GM12878 (cell line): ENCODE measurements around the gene LYVE1. TPM values are rescaled to one million over a fixed set of nuclear protein-coding genes. Genes with fewer than 3 reads are reported as not detected.

Experiments
- ATAC-seq: fragments of 200-7000 bp; cut with Tn5 transposase; 3 replicates; pipeline ENCODE4 v1.9.1; 2020; ENCODE audit warnings: mild to moderate bottlenecking, moderate library complexity
- BruUV-seq: library from RNA; stranded (reverse); fragments of 400-500 nt; replicated peaks from 2 replicates; lab custom pipeline; 2021; lab: Mats Ljungman, UMichigan
- CTCF ChIA-PET: fragments of 300-600 bp; sonication (Branson Sonifier 250); formaldehyde crosslinking; extraction: SDS; loops from one replicate; lab custom pipeline; 2021; ENCODE audit warnings: inconsistent platforms; lab: Yijun Ruan, JAX
- POLR2A ChIA-PET: fragments of 350-600 bp; formaldehyde crosslinking; extraction: SDS; loops from one replicate; lab custom pipeline; 2021; ENCODE audit warnings: inconsistent platforms; lab: Charles Lee
- RAD21 ChIA-PET: fragments of 300-600 bp; sonication (Branson Sonifier 250); formaldehyde crosslinking; loops from one replicate; lab custom pipeline; 2023; ENCODE audit warnings: antibody characterized with exemption; ENCODE audit not compliant: unreplicated experiment; lab: Charles Lee
- SMC1A ChIA-PET: fragments of 300-600 bp; sonication (Branson Sonifier 250); formaldehyde crosslinking; loops from one replicate; lab custom pipeline; 2023; ENCODE audit not compliant: unreplicated experiment, uncharacterized antibody; lab: Charles Lee
- DNase-seq: peaks from one replicate; pipeline ENCODE4 v3.0.0-alpha.2; 2011; ENCODE audit warnings: low read depth, low spot score
- FAIRE-seq: peaks from 3 replicates; lab custom pipeline; 2011; peaks lifted over from hg19 to GRCh38; lab: Jason Lieb, UNC
- H2AFZ ChIP-seq: 2 replicates; pipeline ENCODE4 v1.6.0; 2011; ENCODE audit warnings: low read depth, low read length, control low read depth; ENCODE audit not compliant: control insufficient read depth
- H3K27ac ChIP-seq: 2 replicates; pipeline ENCODE4 v1.5.1; 2011; ENCODE audit warnings: control low read depth; ENCODE audit not compliant: control insufficient read depth, insufficient read depth
- H3K27me3 ChIP-seq, 2 experiments: replicated peaks in 1 of 2; 2 replicates each; pipeline versions ENCODE4 v1.6.0 to v1.6.1; 2011; ENCODE audit warnings: low read length in 1 of 2; ENCODE audit not compliant: control insufficient read depth in 2 of 2, insufficient read depth in 2 of 2
- H3K36me3 ChIP-seq, 2 experiments: 2 replicates each; pipeline ENCODE4 v1.5.1; 2011; ENCODE audit warnings: low read length in 1 of 2; ENCODE audit not compliant: control insufficient read depth in 2 of 2, insufficient read depth in 2 of 2
- H3K4me1 ChIP-seq: 2 replicates; pipeline ENCODE4 v1.6.1; 2011; ENCODE audit warnings: mild to moderate bottlenecking, low read length, moderate library complexity, mixed read lengths; ENCODE audit not compliant: control insufficient read depth, insufficient read depth
- H3K4me2 ChIP-seq: 2 replicates; pipeline ENCODE4 v1.6.0; 2011; ENCODE audit warnings: control low read depth; ENCODE audit not compliant: control insufficient read depth, insufficient read depth
- H3K4me3 ChIP-seq: fragments of 200-600 bp; sonication (generic); 2 replicates; pipeline ENCODE4 v1.5.1; 2016
- H3K79me2 ChIP-seq: 2 replicates; pipeline ENCODE4 v1.6.0; 2011; ENCODE audit warnings: low read length; ENCODE audit not compliant: control insufficient read depth, insufficient read depth
- H3K9ac ChIP-seq: 2 replicates; pipeline ENCODE4 v1.8.0; 2011; ENCODE audit warnings: low read length, control low read depth, mixed read lengths; ENCODE audit not compliant: control insufficient read depth, insufficient read depth
- H3K9me3 ChIP-seq: replicated peaks from 3 replicates; pipeline ENCODE4 v1.5.1; 2011; ENCODE audit warnings: mild to moderate bottlenecking, low read length; ENCODE audit not compliant: control insufficient read depth, insufficient read depth
- H4K20me1 ChIP-seq: 2 replicates; pipeline ENCODE4 v1.6.0; 2011; ENCODE audit not compliant: control insufficient read depth, insufficient read depth
- BCL3 ChIP-seq: IDR thresholded peaks from 2 replicates; pipeline ENCODE4 v1.6.1; 2011; ENCODE audit warnings: borderline replicate concordance, low read depth, mild to moderate bottlenecking, moderate library complexity, low read length; ENCODE audit not compliant: insufficient read depth, poor library complexity, severe bottlenecking
- FOS ChIP-seq: IDR thresholded peaks from 3 replicates; pipeline ENCODE4 v1.6.1; 2011; ENCODE audit warnings: borderline replicate concordance; ENCODE audit not compliant: insufficient read length; ENCODE audit errors: extremely low read depth
- KLF5 ChIP-seq: fragments of 450-650 bp; IDR thresholded peaks from 2 replicates; pipeline ENCODE4 v1.6.1; 2014; ENCODE audit warnings: mild to moderate bottlenecking; ENCODE audit not compliant: partially characterized antibody
- WGBS: methylation state at CpG from one replicate; pipeline ENCODE4 v1.1.6; 2016; ENCODE audit warnings: low lambda C conversion rate; ENCODE audit not compliant: insufficient replicate concordance, insufficient coverage; ENCODE audit errors: missing lambda C conversion rate; 5-methylcytosine and 5-hydroxymethylcytosine counted together
- in situ Hi-C: fragments of 300-500 bp; cut with MboI; formaldehyde crosslinking; loops from 9 replicates; pipeline ENCODE4 v1.14.3; 2018; ENCODE audit warnings: mixed read lengths
- intact Hi-C: fragments of 100-400 bp; cut with micrococcal nuclease; formaldehyde crosslinking; loops from one replicate; pipeline ENCODE4 v1.14.2; 2022; ENCODE audit not compliant: unreplicated experiment
- polyA plus RNA-seq, 11 experiments: library from polyadenylated mRNA; depleted of rRNA in 4 of 11; unstranded in 6 of 11; stranded (reverse) in 5 of 11; fragments of >200 nt; fragmentation: Nextera tagmentation in 4 of 11; fragmentation: Illumina TruSeq in 1 of 11; extraction: Ambion mirVana in 4 of 11; extraction: Trizol in 1 of 11; gene quantifications; 1 replicate in 1 of 11; 2 replicates in 10 of 11; pipeline versions ENCODE4 v1.2.1 to v1.2.3, GENCODE V29; 2011 to 2016; ENCODE audit warnings: inconsistent platforms in 2 of 11, missing spikeins in 2 of 11, low read depth in 1 of 11
- total RNA-seq, 4 experiments: library from RNA; depleted of rRNA in 3 of 4; stranded (reverse); fragments of >200 nt in 3 of 4; fragmentation: Illumina TruSeq in 1 of 4; extraction: Trizol in 1 of 4; gene quantifications; 2 replicates each; pipeline versions ENCODE4 v1.2.1 to v1.2.3, GENCODE V29; 2013 to 2021

The LYVE1 gene
- total and polyA plus RNA-seq, 10 of the 15 experiments (the other 5 are each of a cell fraction or from before 2014, with no cell fraction given), result 0.15 TPM; not detected in 9

- POLR2A ChIA-PET, result no interaction called here
- no peaks in the 10 kb centered on the region for H4K20me1 ChIP-seq
- no peak overlapping the region for H3K4me3 ChIP-seq
- no peak for FAIRE-seq
- WGBS, result 78% methylated on average over 3 of the region's 3 CpGs
- RAD21 ChIA-PET, result no interaction called here
- no peak for ATAC-seq
- CTCF ChIA-PET, result interaction anchor here (0.8 kb wide), 1 partner anchor 10 kb away, joined by 4 read pairs; the partner anchor contains the start of gene RNF141
- H3K9ac ChIP-seq, result no peak overlapping the region
- TF ChIP-seq BCL3 (no peak), FOS (no peak), KLF5 (no peak)
- no peak for DNase-seq
- no peak overlapping the region for H3K27ac ChIP-seq
- peaks cover 0 to 9% of the 10 kb centered on the region in 2 experiments; a peak in 1 of 4 replicates for H3K27me3 ChIP-seq
- SMC1A ChIA-PET, result no interaction called here
- no TSS peak for BruUV-seq
- no peaks in the 10 kb centered on the region for H3K36me3 ChIP-seq
- H3K4me2 ChIP-seq, result no peak overlapping the region
- H3K4me1 ChIP-seq, result no peaks in the 10 kb centered on the region
- no peaks in the 10 kb centered on the region; the same call in 2 of the 3 replicates for H3K9me3 ChIP-seq
- in situ Hi-C loops (no loop called here), intact Hi-C loops (no loop called here)
- no peak overlapping the region for H2AFZ ChIP-seq
- no peaks in the 10 kb centered on the region for H3K79me2 ChIP-seq
Measured at GRCh38 chr11:10550503-10551289, 17.8 kb downstream of the LYVE1 start.
